ENCODE data around the gene MCM3.

MCM3 gene

GRCh38 chr6:52216932-52217575, 67.5 kb downstream of the MCM3 start:
- CTCF ChIA-PET, result interaction anchor here (1.2 kb wide), 1 partner anchor 49 kb away, joined by 3 read pairs; no protein-coding TSS in a partner anchor

GRCh38 chr6:52215787-52216186, 68.8 kb downstream of the MCM3 start:
- DNase-seq (ENCODE audit: low read depth, low spot score), result no peak
- CTCF ChIA-PET, result no interaction called here
- no peak for TF ChIP-seq CTCF (IDR thresholded peaks at IDR 0.05; ENCODE audit: insufficient read depth, low read length, missing control alignments)
- POLR2A ChIA-PET, result no interaction called here
- H3K4me3 ChIP-seq (ENCODE audit: low read depth, low read length), result no peak overlapping the region

More at GRCh38 chr6:52216932-52217575, 67.5 kb downstream of the MCM3 start:
- no peak overlapping the region for H3K4me3 ChIP-seq (ENCODE audit: low read depth, low read length)
- TF ChIP-seq CTCF (IDR thresholded peaks at IDR 0.05; ENCODE audit: insufficient read depth, low read length, missing control alignments), result no peak
- POLR2A ChIA-PET, result no interaction called here
- DNase-seq (ENCODE audit: low read depth, low spot score), result no peak
